ENCODE results near the gene CANT1.
A peak's percentile ranks its signal among the peaks of the same experiment; 100 is the strongest.

The CANT1 gene

GRCh38 chr17:79046916-79047280 lies 37.3 kb upstream of the CANT1 start:
- Mint-ChIP-seq H3K27ac (no peak overlapping the region), H3K27me3 (peaks cover 34% of the 10 kb centered on the region), H3K9me3 (no peaks in the 10 kb centered on the region), H3K4me1 (peaks cover 13% of the 10 kb centered on the region), H3K36me3 (no peaks in the 10 kb centered on the region), H3K4me3 (no peak overlapping the region)
- DNase-seq (ENCODE audit: low spot score in 2 of 2) (no peak), ATAC-seq (ENCODE audit: low read depth) (no peak)

- ATAC-seq (ENCODE audit: low read depth) (no peak), DNase-seq (ENCODE audit: low spot score in 2 of 2) (no peak)
- H3K4me1 Mint-ChIP-seq = peaks cover 13% of the 10 kb centered on the region
- H3K9me3 Mint-ChIP-seq = no peaks in the 10 kb centered on the region
- no peak overlapping the region for H3K27ac Mint-ChIP-seq
- peaks cover 33% of the 10 kb centered on the region for H3K27me3 Mint-ChIP-seq
- no peaks in the 10 kb centered on the region for H3K36me3 Mint-ChIP-seq
- no peak overlapping the region for H3K4me3 Mint-ChIP-seq
These were observed 36.8 kb upstream of the CANT1 start for GRCh38 chr17:79046197-79046915.

- no peak overlapping the region for H3K27ac Mint-ChIP-seq
- H3K27me3 Mint-ChIP-seq = peaks cover 29% of the 10 kb centered on the region
- peak; percentile 45 to 63 for DNase-seq (ENCODE audit: low spot score in 2 of 2)
- ATAC-seq (ENCODE audit: low read depth) = peak; percentile 70
- no peaks in the 10 kb centered on the region for H3K9me3 Mint-ChIP-seq
- H3K36me3 Mint-ChIP-seq = no peaks in the 10 kb centered on the region
- no peak overlapping the region for H3K4me3 Mint-ChIP-seq
- peaks cover 13% of the 10 kb centered on the region for H3K4me1 Mint-ChIP-seq
These were observed 36.3 kb upstream of the CANT1 start for GRCh38 chr17:79045842-79046196.

- Mint-ChIP-seq H3K36me3 (no peaks in the 10 kb centered on the region), H3K4me1 (peaks cover 13% of the 10 kb centered on the region), H3K27ac (no peak overlapping the region), H3K4me3 (no peak overlapping the region), H3K27me3 (peaks cover 27% of the 10 kb centered on the region), H3K9me3 (no peaks in the 10 kb centered on the region)
- DNase-seq (ENCODE audit: low spot score in 2 of 2) (no peak), ATAC-seq (ENCODE audit: low read depth) (no peak)
These were observed 35.6 kb upstream of the CANT1 start for GRCh38 chr17:79045001-79045729.

- Mint-ChIP-seq H3K9me3 (no peaks in the 10 kb centered on the region), H3K27me3 (peaks cover 25% of the 10 kb centered on the region)
- no peak for ATAC-seq (ENCODE audit: low read depth)
These were observed 34.9 kb upstream of the CANT1 start for GRCh38 chr17:79044462-79044861.

GRCh38 chr17:79043931-79044320 lies 34.4 kb upstream of the CANT1 start:
- no peak overlapping the region for H3K4me3 Mint-ChIP-seq
- H3K27ac Mint-ChIP-seq = no peak overlapping the region
- peaks cover 23% of the 10 kb centered on the region for H3K27me3 Mint-ChIP-seq
- ATAC-seq (ENCODE audit: low read depth) (no peak), DNase-seq (ENCODE audit: low spot score in 2 of 2) (no peak)
- no peaks in the 10 kb centered on the region for H3K9me3 Mint-ChIP-seq
- peaks cover 13% of the 10 kb centered on the region for H3K4me1 Mint-ChIP-seq
- no peaks in the 10 kb centered on the region for H3K36me3 Mint-ChIP-seq

More at GRCh38 chr17:79044462-79044861, 34.9 kb upstream of the CANT1 start:
- Mint-ChIP-seq H3K4me3 (no peak overlapping the region), H3K27ac (no peak overlapping the region), H3K36me3 (no peaks in the 10 kb centered on the region), H3K4me1 (peaks cover 13% of the 10 kb centered on the region)
- no peak for DNase-seq (ENCODE audit: low spot score in 2 of 2)

GRCh38 chr17:79043191-79043930 lies 33.8 kb upstream of the CANT1 start:
- Mint-ChIP-seq H3K4me3 (no peak overlapping the region), H3K4me1 (peaks cover 13% of the 10 kb centered on the region), H3K9me3 (no peaks in the 10 kb centered on the region), H3K27ac (no peak overlapping the region), H3K36me3 (no peaks in the 10 kb centered on the region), H3K27me3 (peaks cover 25% of the 10 kb centered on the region)
- ATAC-seq (ENCODE audit: low read depth) (no peak), DNase-seq (ENCODE audit: low spot score in 2 of 2) (no peak)

GRCh38 chr17:79042421-79043190 lies 33.0 kb upstream of the CANT1 start:
- ATAC-seq (ENCODE audit: low read depth) = peak; percentile 56
- Mint-ChIP-seq H3K27me3 (peaks cover 27% of the 10 kb centered on the region), H3K36me3 (no peaks in the 10 kb centered on the region), H3K9me3 (no peaks in the 10 kb centered on the region), H3K4me3 (no peak overlapping the region), H3K4me1 (peaks cover 13% of the 10 kb centered on the region), H3K27ac (no peak overlapping the region)
- DNase-seq (ENCODE audit: low spot score in 2 of 2) = peak; percentile 51 to 59

GRCh38 chr17:79041723-79042420 lies 32.3 kb upstream of the CANT1 start:
- H3K4me3 Mint-ChIP-seq = no peak overlapping the region
- H3K27ac Mint-ChIP-seq = no peak overlapping the region
- H3K4me1 Mint-ChIP-seq = peaks cover 13% of the 10 kb centered on the region
- DNase-seq (ENCODE audit: low spot score in 2 of 2) (no peak), ATAC-seq (ENCODE audit: low read depth) (no peak)
- H3K9me3 Mint-ChIP-seq = no peaks in the 10 kb centered on the region
- H3K27me3 Mint-ChIP-seq = peaks cover 27% of the 10 kb centered on the region
- no peaks in the 10 kb centered on the region for H3K36me3 Mint-ChIP-seq

GRCh38 chr17:79041041-79041570 lies 31.5 kb upstream of the CANT1 start:
- H3K27me3 Mint-ChIP-seq = peaks cover 26% of the 10 kb centered on the region
- H3K4me1 Mint-ChIP-seq = peaks cover 13% of the 10 kb centered on the region
- H3K9me3 Mint-ChIP-seq = no peaks in the 10 kb centered on the region
- no peaks in the 10 kb centered on the region for H3K36me3 Mint-ChIP-seq
- ATAC-seq (ENCODE audit: low read depth) (no peak), DNase-seq (ENCODE audit: low spot score in 2 of 2) (no peak)
- H3K27ac Mint-ChIP-seq = no peak overlapping the region
- no peak overlapping the region for H3K4me3 Mint-ChIP-seq

- no peaks in the 10 kb centered on the region for H3K9me3 Mint-ChIP-seq
- H3K27ac Mint-ChIP-seq = no peak overlapping the region
These were observed 30.3 kb upstream of the CANT1 start for GRCh38 chr17:79039886-79040285.

GRCh38 chr17:79039171-79039570 lies 29.6 kb upstream of the CANT1 start:
- Mint-ChIP-seq H3K27me3 (peaks cover 14% of the 10 kb centered on the region), H3K4me1 (peaks cover 4% of the 10 kb centered on the region), H3K4me3 (no peak overlapping the region), H3K36me3 (no peaks in the 10 kb centered on the region), H3K9me3 (no peaks in the 10 kb centered on the region), H3K27ac (no peak overlapping the region)
- DNase-seq (ENCODE audit: low spot score in 2 of 2) (no peak), ATAC-seq (ENCODE audit: low read depth) (no peak)

More at GRCh38 chr17:79039886-79040285, 30.3 kb upstream of the CANT1 start:
- Mint-ChIP-seq H3K27me3 (peaks cover 19% of the 10 kb centered on the region), H3K4me3 (no peak overlapping the region), H3K4me1 (peaks cover 4% of the 10 kb centered on the region), H3K36me3 (no peaks in the 10 kb centered on the region)
- ATAC-seq (ENCODE audit: low read depth) (no peak), DNase-seq (ENCODE audit: low spot score in 2 of 2) (no peak)

- Mint-ChIP-seq H3K27me3 (peaks cover 15% of the 10 kb centered on the region), H3K4me3 (no peak overlapping the region), H3K4me1 (peaks cover 4% of the 10 kb centered on the region), H3K36me3 (no peaks in the 10 kb centered on the region), H3K27ac (no peak overlapping the region), H3K9me3 (no peaks in the 10 kb centered on the region)
- DNase-seq (ENCODE audit: low spot score in 2 of 2) (no peak), ATAC-seq (ENCODE audit: low read depth) (peak; percentile 47)
These were observed 29.1 kb upstream of the CANT1 start for GRCh38 chr17:79038545-79039135.

All from memory B cell (primary cell).